Tibial artery (tissue), 4 donors: ENCODE results near the gene MILR1.
"Not testable (repeated sequence)": the region's sequence is repeated elsewhere in the genome, so short reads cannot be mapped to it uniquely, and the experiment has no call there.

Experiments
- DNase-seq, 2 donors: peaks; one replicate each; pipeline ENCODE4 v3.0.0-alpha.2; 2019
- H3K27ac ChIP-seq, 2 donors: fragments of 200-600 bp; sonication (generic) in 1 of 2; 1 replicate in 1 of 2; 2 replicates in 1 of 2; pipeline ENCODE4 v1.5.1; 2018 to 2019; ENCODE audit warnings: mild to moderate bottlenecking in 1 of 2
- H3K27me3 ChIP-seq, 2 donors: fragments of 200-600 bp; sonication (generic) in 1 of 2; one replicate each; pipeline versions ENCODE4 v1.5.1 to v1.6.0; 2016 to 2019
- H3K36me3 ChIP-seq, 3 donors: fragments of 200-600 bp; sonication (generic) in 2 of 3; one replicate each; pipeline ENCODE4 v1.5.1; 2016 to 2019; ENCODE audit warnings: mild to moderate bottlenecking in 2 of 3
- H3K4me1 ChIP-seq, 4 donors: fragments of 200-600 bp; sonication (generic) in 2 of 4; 1 replicate in 3 of 4; 2 replicates in 1 of 4; pipeline ENCODE4 v1.5.1; 2016 to 2019
- H3K4me3 ChIP-seq, 2 donors: fragments of 200-600 bp; sonication (generic) in 1 of 2; 1 replicate in 1 of 2; 2 replicates in 1 of 2; pipeline ENCODE4 v1.5.1; 2018 to 2019; ENCODE audit warnings: mild to moderate bottlenecking in 2 of 2
- H3K9me3 ChIP-seq, 3 donors: fragments of 200-600 bp; sonication (generic) in 1 of 3; one replicate each; pipeline ENCODE4 v1.5.1; 2016 to 2019
- intact Hi-C: fragments of 100-400 bp; cut with DNase I; formaldehyde crosslinking; loops from one replicate; pipeline ENCODE4 v1.15.0; 2023; ENCODE audit warnings: low total_unique reads
- TF ChIP-seq, protein P1 (sequence below), 2 experiments: fragments of 200-600 bp in 1 of 2; fragments of 450-650 bp in 1 of 2; IDR thresholded peaks; one replicate each; pipeline ENCODE4 v1.5.1; 2017 to 2019; ENCODE audit warnings: antibody characterized with exemption in 2 of 2, mild to moderate bottlenecking in 1 of 2, moderate library complexity in 1 of 2

The MILR1 gene

DNA sequence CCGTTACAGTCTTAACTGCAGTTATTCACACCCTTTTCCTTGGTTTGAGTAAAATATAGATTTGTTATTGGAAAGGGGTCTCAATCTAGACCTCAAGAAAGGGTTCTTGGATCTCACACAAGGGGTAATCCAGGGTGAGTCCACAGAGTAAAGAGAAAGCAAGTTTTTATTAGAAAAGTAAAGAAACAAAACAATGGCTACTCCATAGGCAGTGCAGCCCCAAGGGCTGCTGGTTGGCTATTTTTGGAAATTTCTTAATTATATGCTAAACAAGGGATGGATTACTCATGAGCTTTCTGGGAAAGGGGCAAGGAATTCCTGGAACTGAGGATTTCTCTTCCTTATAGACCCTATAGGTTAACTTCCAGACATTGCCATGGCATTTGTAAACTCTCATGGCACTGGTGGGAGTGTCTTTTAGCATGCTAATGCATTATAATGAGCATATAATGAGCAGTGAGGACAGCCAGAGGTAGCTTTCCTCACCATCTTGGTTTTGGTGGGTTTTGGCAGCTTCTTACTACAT lies 24.5 kb upstream of the MILR1 start:
- H3K9me3 ChIP-seq, result no peaks in the 10 kb centered on the region
- intact Hi-C loops, result loop anchor here (5.0 kb wide), 1 partner anchor 73 kb away; the partner anchor contains the start of gene POLG2
- H3K27me3 ChIP-seq, result no peaks in the 10 kb centered on the region
- TF ChIP-seq, protein P1, sequence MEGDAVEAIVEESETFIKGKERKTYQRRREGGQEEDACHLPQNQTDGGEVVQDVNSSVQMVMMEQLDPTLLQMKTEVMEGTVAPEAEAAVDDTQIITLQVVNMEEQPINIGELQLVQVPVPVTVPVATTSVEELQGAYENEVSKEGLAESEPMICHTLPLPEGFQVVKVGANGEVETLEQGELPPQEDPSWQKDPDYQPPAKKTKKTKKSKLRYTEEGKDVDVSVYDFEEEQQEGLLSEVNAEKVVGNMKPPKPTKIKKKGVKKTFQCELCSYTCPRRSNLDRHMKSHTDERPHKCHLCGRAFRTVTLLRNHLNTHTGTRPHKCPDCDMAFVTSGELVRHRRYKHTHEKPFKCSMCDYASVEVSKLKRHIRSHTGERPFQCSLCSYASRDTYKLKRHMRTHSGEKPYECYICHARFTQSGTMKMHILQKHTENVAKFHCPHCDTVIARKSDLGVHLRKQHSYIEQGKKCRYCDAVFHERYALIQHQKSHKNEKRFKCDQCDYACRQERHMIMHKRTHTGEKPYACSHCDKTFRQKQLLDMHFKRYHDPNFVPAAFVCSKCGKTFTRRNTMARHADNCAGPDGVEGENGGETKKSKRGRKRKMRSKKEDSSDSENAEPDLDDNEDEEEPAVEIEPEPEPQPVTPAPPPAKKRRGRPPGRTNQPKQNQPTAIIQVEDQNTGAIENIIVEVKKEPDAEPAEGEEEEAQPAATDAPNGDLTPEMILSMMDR (IDR thresholded peaks at IDR 0.05), result no peak
- peaks cover 0 to 4% (median 0%) of the 10 kb centered on the region in 4 donors for H3K4me1 ChIP-seq
- H3K27ac ChIP-seq, result no peak overlapping the region
- no peaks in the 10 kb centered on the region for H3K36me3 ChIP-seq
- H3K4me3 ChIP-seq, result no peak overlapping the region
- DNase-seq, result no peak

DNA sequence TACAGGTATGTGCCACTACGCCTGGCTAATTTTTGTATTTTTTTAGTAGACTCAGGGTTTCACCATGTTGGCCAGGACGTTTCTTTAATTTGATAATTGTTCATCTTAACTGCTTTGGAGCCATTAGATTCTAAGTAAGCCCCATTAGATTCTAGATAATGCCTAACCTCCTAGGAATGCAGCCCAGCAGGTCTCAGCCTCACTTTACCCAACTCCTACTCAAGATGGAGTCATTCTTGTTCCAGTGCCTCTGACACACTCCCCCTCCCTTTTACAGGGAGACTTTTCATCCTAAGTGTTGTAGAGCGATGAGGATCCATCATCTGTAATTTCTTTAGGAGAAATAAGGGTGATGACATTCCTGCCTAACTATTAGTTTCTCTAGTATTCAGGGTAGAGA lies 23.7 kb upstream of the MILR1 start:
- Histone ChIP-seq H3K36me3 (no peaks in the 10 kb centered on the region), H3K27ac (no peak overlapping the region), H3K9me3 (no peaks in the 10 kb centered on the region), H3K27me3 (peaks cover 0 to 5% of the 10 kb centered on the region in 2 donors), H3K4me1 (peaks cover 0 to 3% (median 0%) of the 10 kb centered on the region in 4 donors), H3K4me3 (no peak overlapping the region)
- intact Hi-C loops, result no loop called here
- no peak for DNase-seq
- TF ChIP-seq, protein P1 (IDR thresholded peaks at IDR 0.05), result no peak

DNA sequence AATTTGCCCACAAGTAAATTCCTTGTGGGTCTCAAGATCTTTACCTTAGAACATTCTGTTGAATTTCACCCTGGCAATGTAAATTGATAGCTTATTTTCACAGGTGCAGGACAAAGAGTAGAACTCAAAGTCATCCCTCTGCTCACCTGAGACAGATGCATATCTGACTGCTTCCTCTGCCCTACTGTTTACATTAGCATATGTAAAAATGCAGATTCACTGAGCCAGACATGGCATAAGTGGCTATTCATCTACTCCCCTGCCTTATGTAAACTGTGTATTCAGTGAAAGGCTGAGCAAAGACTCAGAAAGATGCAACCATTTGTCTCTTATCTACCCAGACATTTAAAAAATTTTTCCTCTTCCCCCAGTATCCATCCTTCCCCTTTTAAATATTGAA lies 22.3 kb upstream of the MILR1 start:
- intact Hi-C loops, result no loop called here
- no peak for DNase-seq
- TF ChIP-seq, protein P1 (IDR thresholded peaks at IDR 0.05), result no peak
- H3K9me3 ChIP-seq, result no peaks in the 10 kb centered on the region
- H3K27ac ChIP-seq, result no peak overlapping the region
- peaks cover 0 to 9% of the 10 kb centered on the region in 2 donors for H3K27me3 ChIP-seq
- no peak overlapping the region for H3K4me3 ChIP-seq
- no peaks in the 10 kb centered on the region for H3K36me3 ChIP-seq
- H3K4me1 ChIP-seq, result no peaks in the 10 kb centered on the region

DNA sequence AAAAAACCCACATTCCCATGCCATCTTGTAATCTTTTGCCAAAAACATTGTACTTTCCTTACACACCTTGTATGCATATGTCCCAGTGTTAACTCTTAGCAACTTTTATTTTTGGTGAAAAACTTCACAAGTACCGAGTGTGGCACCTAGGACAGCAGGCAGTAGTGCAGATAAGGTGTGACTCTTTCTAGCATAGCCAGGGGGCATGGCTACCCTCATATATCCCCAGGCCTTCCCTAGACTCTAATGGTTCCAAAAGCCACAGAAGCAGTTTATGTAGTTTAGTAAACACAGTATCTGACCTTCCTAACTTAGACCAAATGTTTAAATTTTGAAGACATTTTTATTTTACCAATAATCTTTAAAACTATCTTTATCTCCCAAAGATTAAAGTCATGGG lies 20.5 kb upstream of the MILR1 start:
- TF ChIP-seq, protein P1 (IDR thresholded peaks at IDR 0.05), result no peak
- intact Hi-C loops, result no loop called here
- H3K4me3 ChIP-seq, result no peak overlapping the region

DNA sequence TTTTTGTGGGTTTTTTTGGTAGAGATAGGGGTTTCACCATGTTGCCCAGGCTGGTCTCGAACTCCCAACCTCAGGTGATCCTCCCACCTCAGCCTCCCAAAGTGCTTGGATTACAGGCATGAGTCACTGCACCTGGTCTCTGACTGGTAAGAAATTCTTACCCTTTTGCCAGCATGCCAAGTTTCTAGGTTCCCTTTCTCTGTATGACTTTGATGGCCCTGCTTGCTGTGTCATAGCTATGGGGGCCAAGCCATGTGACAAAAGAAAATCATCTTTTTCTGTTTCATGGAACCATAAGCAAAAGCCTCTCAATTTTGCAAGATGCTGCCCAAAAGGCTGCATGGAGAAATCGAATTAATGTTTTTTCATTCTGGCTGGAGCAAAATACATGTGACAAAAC lies 18.9 kb upstream of the MILR1 start:
- H3K27ac ChIP-seq, intact Hi-C loops, H3K4me1 ChIP-seq, H3K4me3 ChIP-seq, H3K36me3 ChIP-seq, DNase-seq, H3K9me3 ChIP-seq: not testable (repeated sequence)
- H3K27me3 ChIP-seq, result peaks cover 0 to 13% of the 10 kb centered on the region in 2 donors

More for the DNA sequence above, 20.5 kb upstream of the MILR1 start:
- no peak for DNase-seq
- H3K27me3 ChIP-seq, result peaks cover 0 to 13% of the 10 kb centered on the region in 2 donors
- H3K9me3 ChIP-seq, result no peaks in the 10 kb centered on the region
- no peaks in the 10 kb centered on the region for H3K36me3 ChIP-seq
- no peak overlapping the region for H3K27ac ChIP-seq
- no peaks in the 10 kb centered on the region for H3K4me1 ChIP-seq

DNA sequence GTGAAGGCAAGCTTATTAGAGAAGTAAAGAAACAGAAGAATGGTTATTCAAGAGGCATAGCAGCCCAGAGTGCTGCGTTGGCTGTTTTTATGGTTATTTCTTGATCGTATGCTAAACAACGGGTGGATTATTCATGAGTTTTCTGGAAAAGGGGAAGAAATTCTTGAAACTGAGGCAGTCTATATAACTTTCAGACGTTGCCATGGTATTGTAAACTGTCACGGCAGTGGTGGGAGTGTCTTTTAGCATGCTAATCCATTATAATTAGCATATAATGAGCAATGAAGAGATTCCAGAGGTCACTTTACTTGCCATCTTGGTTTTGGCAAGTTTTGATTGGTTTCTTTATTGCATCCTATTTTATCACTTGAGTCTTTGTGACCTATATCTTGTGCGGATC lies 17.4 kb upstream of the MILR1 start:
- H3K9me3 ChIP-seq, result no peaks in the 10 kb centered on the region
- H3K4me3 ChIP-seq, result no peak overlapping the region
- TF ChIP-seq, protein P1 (IDR thresholded peaks at IDR 0.05), result no peak
- H3K27me3 ChIP-seq, result peaks cover 0 to 13% of the 10 kb centered on the region in 2 donors
- intact Hi-C loops, result no loop called here
- H3K27ac ChIP-seq, result no peak overlapping the region
- H3K4me1 ChIP-seq, result no peaks in the 10 kb centered on the region
- no peaks in the 10 kb centered on the region for H3K36me3 ChIP-seq
- DNase-seq, result no peak
